ENCODE data around the gene SEPTIN5.

- TF ChIP-seq MXI1 (IDR thresholded peaks at IDR 0.05; ENCODE audit: low read depth, low read length) (no peak), TCF7L2 (IDR thresholded peaks at IDR 0.05; ENCODE audit: low read depth, low read length) (no peak), CTCF (IDR thresholded peaks at IDR 0.05 in 2 of 3, conservative IDR thresholded peaks at IDR 0.05 in 1 of 3; ENCODE audit: insufficient read depth in 2 of 3, low read depth in 1 of 3, low read length in 3 of 3) (0 out of 6 replicates have a peak, but pooled peaks of 1 of the 3 experiments have one; percentile 3), KAT8 (IDR thresholded peaks at IDR 0.05; ENCODE audit: low read depth) (no peak), RNF219 (CRISPR knock-in tag; IDR thresholded peaks at IDR 0.05) (no peak), POLR2AphosphoS5 (IDR thresholded peaks at IDR 0.05; ENCODE audit: control insufficient read depth, insufficient read depth, low read depth, low read length) (no peak), ATF7 (IDR thresholded peaks at IDR 0.05) (no peak), ZNF354B (CRISPR knock-in tag; IDR thresholded peaks at IDR 0.05) (no peak), ZNF318 (IDR thresholded peaks at IDR 0.05; ENCODE audit: borderline replicate concordance in 1 of 2, low read depth in 1 of 2) (no peak)
Observed at GRCh38 chr22:19694696-19695095, 19.6 kb upstream of the SEPTIN5 start.
